ENCODE data around the gene C12orf56. TPM values are rescaled to one million over a fixed set of nuclear protein-coding genes. Genes with fewer than 3 reads are reported as not detected.
A peak's percentile ranks its signal among the peaks of the same experiment; 100 is the strongest.

C12orf56 gene
- total RNA-seq, 3 donors from 2014 or later: 0.09 to 0.53 TPM; not detected in 1

DNA sequence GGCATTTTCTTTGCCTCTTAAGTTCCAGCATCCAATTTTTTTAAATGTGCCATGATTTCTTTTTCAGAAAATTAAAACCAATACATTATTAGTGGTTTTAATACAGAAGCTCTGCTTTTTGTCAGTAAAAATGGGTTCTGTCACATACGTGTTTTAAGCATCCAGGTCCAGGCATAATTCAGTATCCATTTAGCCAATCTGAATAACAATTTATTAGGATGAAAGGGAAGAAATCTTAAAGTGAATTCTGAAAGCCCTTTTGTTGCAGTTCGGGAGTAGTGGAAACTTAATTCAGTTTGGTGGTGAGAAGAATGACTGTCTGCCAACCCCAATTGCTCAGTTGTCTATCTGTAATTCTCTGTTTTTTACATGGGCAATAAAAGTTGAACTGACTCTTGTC is 20.9 kb upstream of the C12orf56 start:
- ATAC-seq (no peak), DNase-seq (no peak)
- TF ChIP-seq CTCF (IDR thresholded peaks at IDR 0.05): no peak
- Histone ChIP-seq H3K4me3 (no peak overlapping the region), H3K9me3 (no peaks in the 10 kb centered on the region), H3K36me3 (ENCODE audit: low read depth) (no peaks in the 10 kb centered on the region), H3K4me1 (ENCODE audit: low read depth) (no peaks in the 10 kb centered on the region)
- intact Hi-C loops (cut with DNase I, micrococcal nuclease): no loop called here

DNA sequence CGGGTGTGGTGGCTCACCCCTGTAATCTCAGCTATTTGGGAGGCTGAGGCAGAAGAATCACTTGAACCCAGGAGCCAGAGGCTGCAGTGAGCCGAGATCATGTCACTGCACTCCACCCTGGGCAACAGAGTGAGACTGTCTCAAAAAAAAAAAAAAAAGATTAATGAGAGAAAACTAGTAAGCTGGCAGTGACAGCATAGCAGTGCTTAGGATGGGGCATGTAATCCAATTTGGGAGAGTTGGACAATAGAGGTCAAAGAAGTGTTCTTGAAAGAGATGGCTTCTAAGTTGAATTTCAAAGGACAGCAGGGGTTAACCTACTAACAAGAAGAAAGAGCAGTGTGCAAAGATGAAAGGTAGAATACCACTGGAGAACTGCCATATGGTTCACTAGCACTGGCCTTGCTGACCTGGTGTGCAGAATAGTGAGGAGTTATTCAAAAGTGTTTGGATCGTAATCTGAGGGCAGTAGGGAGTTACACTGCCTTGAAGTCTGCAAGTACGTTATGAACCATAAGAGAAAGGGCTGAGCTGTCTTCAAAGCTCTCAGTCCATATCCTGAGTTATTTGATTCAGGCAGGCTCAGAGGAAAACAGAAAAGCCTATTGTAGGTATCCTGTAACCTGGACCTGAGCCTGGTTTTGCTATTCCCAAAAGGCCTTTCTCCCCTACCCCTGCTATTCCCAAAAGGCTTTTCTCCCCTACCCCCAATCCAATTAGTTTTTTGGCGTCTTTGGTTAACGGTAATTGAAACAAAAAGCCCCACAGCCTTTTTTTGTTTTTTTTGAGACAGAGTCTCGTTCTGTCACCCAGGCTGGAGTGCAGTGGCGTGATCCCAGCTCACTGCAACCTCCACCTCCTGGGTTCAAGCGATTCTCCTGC is 17.0 kb upstream of the C12orf56 start:
- no peak for TF ChIP-seq CTCF (IDR thresholded peaks at IDR 0.05)
- intact Hi-C loops (cut with DNase I, micrococcal nuclease): no loop called here
- ATAC-seq: no peak
- no peak overlapping the region for H3K4me3 ChIP-seq
- no peak for DNase-seq
- H3K4me1 ChIP-seq (ENCODE audit: low read depth): peaks cover 10% of the 10 kb centered on the region
- H3K9me3 ChIP-seq: no peaks in the 10 kb centered on the region
- no peaks in the 10 kb centered on the region for H3K36me3 ChIP-seq (ENCODE audit: low read depth)

DNA sequence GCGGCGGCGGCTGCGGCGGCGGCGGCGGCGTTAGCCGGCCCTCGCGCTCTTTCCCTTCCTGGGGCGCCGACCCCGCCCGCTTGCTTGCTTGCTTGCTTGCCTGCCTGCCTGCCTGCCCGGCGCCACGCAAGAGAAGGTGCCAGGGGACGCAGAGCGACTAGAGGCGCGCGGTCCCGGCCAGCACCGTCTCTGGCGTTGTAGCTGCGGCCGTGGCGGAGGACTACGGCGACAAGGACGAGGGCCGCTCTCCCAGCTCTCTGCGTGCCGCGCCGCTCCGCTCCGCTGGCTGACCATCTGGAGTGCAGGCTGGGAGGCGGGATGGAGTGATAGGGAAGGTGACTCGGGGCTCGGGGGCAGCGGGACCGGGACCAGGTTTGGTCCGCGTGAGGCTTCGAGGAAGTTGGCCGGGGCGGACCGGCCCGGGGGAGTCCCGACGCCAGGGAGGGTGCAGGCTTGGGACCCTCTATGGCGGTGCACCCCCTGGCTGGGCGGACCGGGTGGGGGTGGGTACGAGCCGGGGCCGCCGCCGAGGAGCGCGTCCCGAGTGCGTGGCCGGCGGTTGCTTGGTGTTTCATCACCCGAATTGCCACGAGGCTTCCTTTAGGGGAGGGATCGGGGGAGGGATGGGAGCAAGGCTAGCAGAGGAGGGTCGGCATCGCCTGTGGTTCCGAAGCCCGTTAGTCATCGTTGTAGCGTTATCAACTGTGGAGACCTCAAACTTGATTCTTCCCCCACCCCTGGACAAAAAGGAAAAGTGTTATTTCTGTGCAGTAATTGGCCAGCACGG is 14.1 kb upstream of the C12orf56 start:
- Histone ChIP-seq H3K9me3 (no peaks in the 10 kb centered on the region), H3K36me3 (ENCODE audit: low read depth) (no peaks in the 10 kb centered on the region), H3K4me3 (peak overlapping the region; percentile 77), H3K4me1 (ENCODE audit: low read depth) (peaks cover 10% of the 10 kb centered on the region)
- peak; percentile 43 for ATAC-seq
- TF ChIP-seq CTCF (IDR thresholded peaks at IDR 0.05): no peak
- intact Hi-C loops (cut with DNase I, micrococcal nuclease): no loop called here
- no peak for DNase-seq

- peak; percentile 97 for ATAC-seq
These were observed 13.3 kb upstream of the C12orf56 start, which contains the start of gene XPOT for GRCh38 chr12:64403707-64404469. Gene XPOT, plus strand, starts transcription at chr12:64404392. Its CDS starts 5,644 bp downstream, at chr12:64410036.

More at GRCh38 chr12:64403707-64404469, 13.3 kb upstream of the C12orf56 start, which contains the start of gene XPOT:
- no peaks in the 10 kb centered on the region for H3K36me3 ChIP-seq (ENCODE audit: low read depth)
- H3K4me1 ChIP-seq (ENCODE audit: low read depth): peaks cover 10% of the 10 kb centered on the region
- intact Hi-C loops (cut with DNase I, micrococcal nuclease): no loop called here
- DNase-seq: peak; percentile 92 to 97 (median 96)
- no peak for TF ChIP-seq CTCF (IDR thresholded peaks at IDR 0.05)
- peak within 1 kb of the TSS; percentile 77 for H3K4me3 ChIP-seq
- H3K9me3 ChIP-seq: no peaks in the 10 kb centered on the region
